ENCODE data around the gene CNDP2. TPM values are rescaled to one million over a fixed set of nuclear protein-coding genes. Genes with fewer than 3 reads are reported as not detected.

CNDP2 gene
- total RNA-seq, 1 experiment from 2014 or later: 161 TPM

DNA sequence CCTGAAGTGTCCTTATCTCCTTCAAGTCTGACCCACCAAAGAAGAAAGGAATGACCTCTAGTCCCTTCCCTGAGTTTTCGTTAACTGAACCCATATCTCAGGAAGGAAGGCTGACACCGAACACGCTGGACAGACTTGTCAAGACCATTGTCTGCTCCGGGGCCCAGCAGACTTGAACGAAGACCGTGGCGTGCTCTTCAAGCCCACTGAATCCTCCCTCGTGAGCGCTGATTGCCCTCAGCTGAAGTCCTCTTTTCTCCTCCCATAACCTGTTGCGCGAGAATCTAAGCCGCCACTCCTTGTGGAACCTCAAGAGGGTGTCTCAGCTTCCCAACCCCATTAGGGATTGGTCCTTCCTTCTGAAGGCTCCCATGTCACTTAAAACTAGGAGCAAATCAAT, 37.5 kb downstream of the CNDP2 start:
- Histone ChIP-seq H3K9me2 (ENCODE audit: insufficient read depth) (no peaks in the 10 kb centered on the region), H3K27ac (no peak overlapping the region), H3F3A (ENCODE audit: insufficient read depth, low read depth) (no peaks in the 10 kb centered on the region), H4K20me1 (ENCODE audit: insufficient read depth) (no peaks in the 10 kb centered on the region), H3K79me2 (ENCODE audit: low read depth) (no peaks in the 10 kb centered on the region), H3K4me3 (no peak overlapping the region), H3K27me3 (ENCODE audit: insufficient read depth, low read depth) (peaks cover 60% of the 10 kb centered on the region), H3K4me2 (no peak overlapping the region), H3K4me1 (replicated peaks; ENCODE audit: insufficient read depth) (no peaks in the 10 kb centered on the region), H3K9me3 (ENCODE audit: insufficient read depth, low read depth) (no peaks in the 10 kb centered on the region), H2AFZ (no peak overlapping the region), H3K36me3 (ENCODE audit: low read depth) (no peaks in the 10 kb centered on the region)
- TF ChIP-seq, protein P1, sequence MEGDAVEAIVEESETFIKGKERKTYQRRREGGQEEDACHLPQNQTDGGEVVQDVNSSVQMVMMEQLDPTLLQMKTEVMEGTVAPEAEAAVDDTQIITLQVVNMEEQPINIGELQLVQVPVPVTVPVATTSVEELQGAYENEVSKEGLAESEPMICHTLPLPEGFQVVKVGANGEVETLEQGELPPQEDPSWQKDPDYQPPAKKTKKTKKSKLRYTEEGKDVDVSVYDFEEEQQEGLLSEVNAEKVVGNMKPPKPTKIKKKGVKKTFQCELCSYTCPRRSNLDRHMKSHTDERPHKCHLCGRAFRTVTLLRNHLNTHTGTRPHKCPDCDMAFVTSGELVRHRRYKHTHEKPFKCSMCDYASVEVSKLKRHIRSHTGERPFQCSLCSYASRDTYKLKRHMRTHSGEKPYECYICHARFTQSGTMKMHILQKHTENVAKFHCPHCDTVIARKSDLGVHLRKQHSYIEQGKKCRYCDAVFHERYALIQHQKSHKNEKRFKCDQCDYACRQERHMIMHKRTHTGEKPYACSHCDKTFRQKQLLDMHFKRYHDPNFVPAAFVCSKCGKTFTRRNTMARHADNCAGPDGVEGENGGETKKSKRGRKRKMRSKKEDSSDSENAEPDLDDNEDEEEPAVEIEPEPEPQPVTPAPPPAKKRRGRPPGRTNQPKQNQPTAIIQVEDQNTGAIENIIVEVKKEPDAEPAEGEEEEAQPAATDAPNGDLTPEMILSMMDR (conservative IDR thresholded peaks at IDR 0.05): no peak
- TF ChIP-seq EZH2 (IDR thresholded peaks at IDR 0.05; ENCODE audit: low read depth): no peak
- intact Hi-C loops (cut with micrococcal nuclease; ENCODE audit: unreplicated experiment): no loop called here
- POLR2A ChIA-PET (ENCODE audit: unreplicated experiment): no interaction called here
- BruUV-seq (replicated peaks): no TSS peak
- CTCF ChIA-PET: no interaction called here
- DNase-seq: no peak

DNA sequence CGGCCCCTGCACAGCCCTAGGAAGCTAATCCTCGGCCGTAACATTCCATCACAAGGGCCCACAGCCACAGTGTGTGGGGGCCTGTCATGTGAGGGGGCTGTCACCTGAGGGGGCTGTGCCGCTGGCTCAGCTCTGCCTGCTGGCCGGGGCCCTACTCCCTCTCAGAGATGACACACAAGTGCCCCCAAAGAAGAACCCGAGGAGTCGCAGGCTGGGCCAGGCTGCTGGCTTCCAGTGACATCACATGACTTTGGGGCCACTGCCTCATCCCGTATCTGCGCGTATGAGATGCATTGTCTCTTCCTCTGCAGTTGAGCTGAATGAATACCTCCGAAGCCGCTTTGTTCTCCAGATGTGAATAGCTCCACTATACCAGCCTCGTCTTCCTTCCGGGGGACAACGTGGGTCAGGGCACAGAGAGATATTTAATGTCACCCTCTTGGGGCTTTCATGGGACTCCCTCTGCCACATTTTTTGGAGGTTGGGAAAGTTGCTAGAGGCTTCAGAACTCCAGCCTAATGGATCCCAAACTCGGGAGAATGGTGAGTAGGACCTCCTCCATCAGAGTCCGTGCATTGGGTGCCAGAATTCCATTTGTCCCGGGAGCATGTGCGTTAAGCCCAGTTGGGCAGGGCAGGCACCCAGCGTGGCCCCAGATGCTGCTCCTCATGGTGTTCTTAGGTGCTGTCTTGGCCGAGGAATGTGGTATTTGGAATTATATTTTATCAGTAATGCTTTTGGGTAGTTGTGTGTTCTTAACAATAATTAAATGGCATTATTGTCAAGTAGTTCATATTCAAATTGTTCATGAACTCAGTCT, 38.2 kb downstream of the CNDP2 start, which contains the start of gene CNDP1:
Gene CNDP1, plus strand, starts transcription at position 351 of the 820 bp plus-strand sequence. Its CDS starts 168 bp downstream, at position 519.
- no peaks in the 10 kb centered on the region for H3K79me2 ChIP-seq (ENCODE audit: low read depth)
- H3K9me3 ChIP-seq (ENCODE audit: insufficient read depth, low read depth): no peaks in the 10 kb centered on the region
- ChIA-PET CTCF (no interaction called here), POLR2A (ENCODE audit: unreplicated experiment) (no interaction called here)
- no peak for TF ChIP-seq EZH2 (IDR thresholded peaks at IDR 0.05; ENCODE audit: low read depth)
- TF ChIP-seq, protein P1 (conservative IDR thresholded peaks at IDR 0.05): no peak
- no peaks in the 10 kb centered on the region for H3K36me3 ChIP-seq (ENCODE audit: low read depth)
- H4K20me1 ChIP-seq (ENCODE audit: insufficient read depth): no peaks in the 10 kb centered on the region
- DNase-seq: no peak
- H3K27me3 ChIP-seq (ENCODE audit: insufficient read depth, low read depth): peaks cover 54% of the 10 kb centered on the region
- BruUV-seq (replicated peaks): no TSS peak
- H2AFZ ChIP-seq: no peak within 1 kb of the TSS
- H3K9me2 ChIP-seq (ENCODE audit: insufficient read depth): no peaks in the 10 kb centered on the region
- H3K4me2 ChIP-seq: no peak within 1 kb of the TSS
- H3F3A ChIP-seq (ENCODE audit: insufficient read depth, low read depth): no peaks in the 10 kb centered on the region
- intact Hi-C loops (cut with micrococcal nuclease; ENCODE audit: unreplicated experiment): no loop called here
- no peaks in the 10 kb centered on the region for H3K4me1 ChIP-seq (replicated peaks; ENCODE audit: insufficient read depth)
- no peak within 1 kb of the TSS for H3K27ac ChIP-seq
- H3K4me3 ChIP-seq: no peak within 1 kb of the TSS

DNA sequence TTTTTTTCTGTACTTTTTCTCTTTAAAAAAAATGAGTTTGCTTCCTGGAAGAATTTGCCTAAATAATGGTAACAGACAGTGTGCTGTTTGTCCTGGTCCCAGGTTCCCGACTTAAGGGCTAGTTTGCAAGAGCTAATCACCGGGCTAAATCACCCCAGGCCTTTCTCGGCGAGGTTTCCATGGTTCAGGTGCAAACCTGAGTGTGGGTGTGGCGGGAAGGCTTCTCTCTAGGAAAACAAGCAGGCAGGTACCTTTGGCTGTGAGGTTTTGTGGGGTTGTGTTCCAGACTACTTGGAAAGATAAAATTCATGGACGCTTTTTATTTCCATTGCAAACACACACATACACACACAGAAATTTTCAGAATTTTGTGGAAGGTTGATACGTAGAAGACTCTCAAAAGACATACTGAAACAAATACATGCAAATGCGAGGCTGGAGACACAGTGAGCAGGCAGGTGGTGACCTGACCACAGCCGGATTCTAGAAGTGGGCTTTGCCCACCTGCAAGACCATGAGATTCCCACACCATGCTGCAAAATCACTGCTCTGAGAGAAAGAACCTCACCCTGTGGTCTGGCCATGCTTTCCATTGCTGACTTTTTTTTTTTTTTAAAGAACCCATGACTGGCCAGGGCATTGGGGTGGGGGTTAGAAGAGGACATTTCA, 39.0 kb downstream of the CNDP2 start:
- Histone ChIP-seq H3K9me3 (ENCODE audit: insufficient read depth, low read depth) (no peaks in the 10 kb centered on the region), H3K9me2 (ENCODE audit: insufficient read depth) (no peaks in the 10 kb centered on the region), H3K4me1 (replicated peaks; ENCODE audit: insufficient read depth) (no peaks in the 10 kb centered on the region), H2AFZ (no peak overlapping the region), H3K27me3 (ENCODE audit: insufficient read depth, low read depth) (peaks cover 51% of the 10 kb centered on the region), H3F3A (ENCODE audit: insufficient read depth, low read depth) (no peaks in the 10 kb centered on the region), H4K20me1 (ENCODE audit: insufficient read depth) (no peaks in the 10 kb centered on the region), H3K4me3 (no peak overlapping the region), H3K27ac (no peak overlapping the region), H3K4me2 (no peak overlapping the region), H3K36me3 (ENCODE audit: low read depth) (no peaks in the 10 kb centered on the region), H3K79me2 (ENCODE audit: low read depth) (no peaks in the 10 kb centered on the region)
- no TSS peak for BruUV-seq (replicated peaks)
- TF ChIP-seq EZH2 (IDR thresholded peaks at IDR 0.05; ENCODE audit: low read depth): no peak
- TF ChIP-seq, protein P1 (conservative IDR thresholded peaks at IDR 0.05): no peak
- CTCF ChIA-PET: no interaction called here
- POLR2A ChIA-PET (ENCODE audit: unreplicated experiment): no interaction called here
- DNase-seq: peak; percentile 16 to 47
- intact Hi-C loops (cut with micrococcal nuclease; ENCODE audit: unreplicated experiment): no loop called here
